GM19452 (cell line): Measurements from ENCODE around the gene TTC28.

Experiments
- ATAC-seq: cut with Tn5 transposase; IDR thresholded peaks from one replicate; pipeline ENCODE4 v1.9.1; 2021; ENCODE audit not compliant: unreplicated experiment

The TTC28 gene

DNA sequence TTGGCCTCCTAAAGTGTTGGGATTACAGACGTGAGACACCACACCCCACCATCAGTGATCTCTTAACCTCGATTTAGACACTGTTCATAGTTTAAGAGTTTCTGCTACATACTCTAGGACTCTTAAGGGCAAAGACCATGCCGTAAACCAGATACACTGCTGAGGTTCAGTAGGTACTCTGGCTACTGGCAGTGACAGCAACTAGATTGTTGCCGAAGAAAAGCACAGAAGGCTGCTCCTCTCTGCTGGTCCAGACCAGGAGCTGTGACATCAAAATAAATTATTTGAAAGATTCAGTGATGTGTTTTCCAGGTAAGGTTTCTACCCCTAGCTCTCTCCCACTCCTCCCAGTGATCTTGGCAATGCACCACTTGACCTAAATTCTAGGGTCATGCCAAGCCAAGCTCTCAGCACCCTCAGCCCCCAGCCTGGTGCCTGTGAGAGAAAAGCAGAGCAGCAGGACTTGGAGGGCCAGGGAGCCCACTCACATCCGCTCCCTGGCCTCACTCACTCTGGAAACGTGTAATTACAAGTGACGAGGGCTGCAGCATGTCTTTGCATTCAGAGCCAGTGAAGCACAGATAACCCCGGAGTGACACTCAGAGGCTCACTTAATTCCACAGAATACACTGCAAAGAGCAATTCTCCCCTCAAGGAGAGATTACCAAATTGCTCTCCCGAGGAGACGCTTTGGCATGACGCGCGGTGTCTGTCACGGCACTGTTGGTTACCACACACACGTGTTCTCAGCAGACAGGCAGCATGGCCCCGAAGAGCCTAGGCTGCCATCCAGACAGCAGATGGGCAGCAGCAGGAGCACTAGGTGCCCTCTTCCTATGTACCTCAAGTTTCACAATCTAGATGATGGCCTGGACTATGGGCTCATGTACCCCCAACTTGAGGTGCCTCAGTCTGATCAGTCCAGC lies 663.7 kb downstream of the TTC28 start:
- ATAC-seq: no peak

DNA sequence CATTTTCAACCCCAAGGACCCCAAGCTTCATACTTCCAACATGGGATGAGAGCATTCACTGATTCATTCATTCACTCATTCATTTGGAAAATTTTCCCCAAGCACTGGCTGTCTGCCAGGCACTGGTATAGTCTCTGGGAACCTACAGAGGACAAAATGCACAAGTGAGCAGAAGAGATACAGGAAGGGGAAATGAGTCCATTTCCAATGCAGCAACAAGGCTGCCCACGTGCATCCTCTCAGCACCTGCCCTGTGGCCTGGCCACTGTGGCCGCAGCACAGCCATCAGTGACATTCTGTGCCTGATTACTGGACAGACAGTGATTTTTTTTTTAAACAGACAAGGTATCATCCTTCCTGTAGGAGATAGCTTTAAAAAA lies 664.6 kb downstream of the TTC28 start:
- no peak for ATAC-seq

DNA sequence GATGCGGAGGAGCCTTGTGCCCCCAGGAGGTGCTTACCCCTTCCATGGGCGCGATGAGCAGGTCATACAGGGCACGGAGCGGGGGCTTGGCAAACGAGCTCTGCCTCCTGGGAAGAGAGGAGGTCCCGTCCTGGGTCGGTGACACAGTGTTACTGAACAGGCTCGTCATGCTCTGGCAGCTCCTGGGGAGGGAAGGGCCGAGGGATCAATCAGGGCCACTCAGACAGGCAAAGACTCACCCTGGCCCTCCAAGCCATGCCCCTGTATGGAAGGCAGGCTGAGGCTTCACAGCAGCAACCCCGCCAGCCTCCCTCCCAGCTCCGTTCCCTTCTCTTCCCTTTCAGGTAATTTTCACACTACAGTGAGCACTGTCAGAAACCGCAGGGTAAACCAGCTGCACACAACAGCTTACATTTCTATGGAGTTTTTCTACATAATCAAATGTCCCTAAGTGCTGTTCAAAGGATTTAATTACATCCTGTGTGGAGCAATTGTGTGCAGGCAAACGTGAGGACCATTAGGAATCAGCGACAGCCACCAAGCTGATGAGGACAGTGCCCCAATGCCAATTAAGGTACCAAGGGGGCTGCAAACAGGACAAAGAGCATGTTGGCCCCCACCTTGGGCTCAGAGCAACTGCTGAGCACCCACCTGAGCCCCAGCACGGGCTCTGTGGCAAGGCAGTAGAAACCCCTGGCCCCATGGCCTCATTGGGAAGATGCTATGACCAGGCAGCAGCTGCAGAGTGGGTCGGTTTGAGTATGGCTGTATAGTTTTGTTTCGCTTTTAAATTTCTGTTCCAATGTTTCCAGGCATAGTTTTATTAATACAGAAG lies 665.2 kb downstream of the TTC28 start:
- no peak for ATAC-seq

DNA sequence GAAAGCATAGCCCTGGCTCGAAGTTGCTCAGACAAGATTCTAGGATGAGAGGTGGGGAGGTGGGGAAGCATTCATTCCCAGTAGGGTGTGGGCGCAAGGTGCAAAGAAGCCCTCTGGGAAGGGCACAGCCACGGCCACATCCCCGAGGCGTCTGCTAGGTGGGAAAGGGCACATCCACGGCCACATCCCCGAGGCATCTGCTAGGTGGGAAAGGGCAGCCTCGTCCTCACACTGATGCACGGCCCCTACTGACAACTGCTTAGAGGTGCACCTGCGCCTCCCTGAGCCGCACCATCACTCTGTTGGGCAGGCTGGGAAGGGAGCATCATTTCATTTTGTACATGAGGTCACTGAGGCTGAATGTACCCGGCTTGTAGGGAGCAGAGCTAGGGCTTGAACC lies 666.0 kb downstream of the TTC28 start:
- no peak for ATAC-seq

DNA sequence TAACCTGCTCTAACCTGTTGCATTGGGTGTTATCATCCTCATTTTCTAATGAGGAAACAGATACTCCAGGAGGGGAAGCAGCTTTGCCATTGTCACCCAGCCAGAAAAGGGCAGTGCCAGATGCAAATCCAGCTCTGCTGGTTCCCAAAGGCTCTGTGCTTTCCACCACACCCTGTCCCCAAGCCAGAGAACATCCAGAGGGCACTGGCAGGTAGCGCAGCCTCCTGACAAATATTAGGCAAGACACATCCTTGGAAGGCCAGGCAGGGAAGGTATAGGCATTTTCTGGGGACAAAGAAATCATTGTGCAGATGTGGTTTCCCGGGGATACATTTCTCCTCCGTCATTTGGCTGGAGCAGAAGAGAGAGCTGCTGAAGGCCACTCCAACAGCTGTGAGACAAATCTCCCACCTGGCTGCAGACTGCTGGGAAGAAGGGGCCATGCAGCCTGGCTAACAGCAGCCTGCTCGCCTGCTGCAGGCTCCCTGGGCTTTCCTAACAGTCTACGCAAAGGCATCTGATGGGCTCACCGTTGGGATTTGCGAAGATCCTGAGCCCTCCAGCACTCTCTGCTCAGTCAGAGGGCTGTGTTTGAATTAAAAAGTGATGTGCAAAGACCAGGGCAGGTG lies 666.7 kb downstream of the TTC28 start:
- ATAC-seq: no peak

DNA sequence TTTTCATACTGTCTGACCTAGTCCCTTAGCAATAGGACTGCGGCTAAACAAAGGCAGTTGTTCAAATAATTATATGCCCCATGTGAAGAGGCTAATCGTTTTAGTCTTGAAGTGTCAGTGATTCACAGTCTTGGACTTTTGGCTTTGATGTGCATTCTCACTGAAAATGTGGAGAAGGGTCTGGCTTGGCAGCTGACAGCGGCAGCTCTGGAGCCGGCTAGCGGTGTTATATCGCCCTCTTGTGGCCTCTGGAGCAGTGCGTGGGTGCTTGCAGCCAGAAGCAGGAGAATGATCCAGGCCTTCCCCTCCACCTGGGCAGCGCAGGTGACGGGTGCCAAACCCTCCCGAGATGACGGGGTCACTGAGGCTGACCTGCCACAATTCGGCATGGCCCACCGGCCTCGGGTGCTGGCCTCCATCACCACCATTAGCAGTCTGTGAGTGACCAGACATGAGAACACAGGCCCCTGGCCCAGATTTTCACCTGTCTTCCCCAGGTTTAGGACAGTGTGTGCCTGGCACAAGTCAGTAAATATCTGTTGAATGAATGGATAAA lies 670.3 kb downstream of the TTC28 start:
- ATAC-seq: no peak

DNA sequence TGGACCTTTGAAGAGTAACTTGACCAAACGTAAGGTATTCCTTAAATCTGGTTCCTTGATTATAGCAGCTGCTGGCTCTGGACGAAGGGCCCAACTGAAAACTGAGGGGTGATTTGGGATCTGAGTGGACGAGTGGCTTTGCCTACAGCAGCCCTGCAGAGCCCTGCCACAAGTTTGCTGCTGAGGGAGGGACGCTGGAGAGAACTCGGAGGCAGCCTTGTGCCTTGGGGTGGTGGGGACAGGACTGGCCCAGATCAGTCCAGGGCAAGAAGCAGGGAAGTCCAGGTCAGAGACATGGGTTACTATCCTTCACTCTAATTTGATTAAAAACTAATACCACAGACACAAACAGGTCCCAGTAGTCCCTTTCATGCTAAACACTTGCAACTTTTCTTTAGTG lies 671.0 kb downstream of the TTC28 start:
- ATAC-seq: no peak

DNA sequence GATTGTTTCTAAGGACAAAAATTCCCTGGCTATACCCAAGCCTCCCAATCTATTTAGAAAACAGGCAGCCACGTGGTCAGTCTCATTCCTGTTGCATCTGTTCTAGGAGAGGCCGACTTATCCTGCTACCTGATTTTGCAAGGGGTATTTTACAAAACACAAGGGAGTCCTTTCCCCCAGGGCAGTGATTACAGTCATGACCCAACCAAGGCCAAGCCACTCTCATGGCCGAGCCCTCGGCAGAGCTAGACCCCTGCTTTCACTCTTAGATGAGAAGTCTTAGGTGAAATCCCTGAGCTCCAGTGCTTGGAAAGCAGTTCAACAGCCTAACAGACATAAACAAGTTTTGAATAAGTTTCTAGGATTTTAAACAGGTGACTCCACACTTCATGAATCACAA lies 671.6 kb downstream of the TTC28 start:
- no peak for ATAC-seq

DNA sequence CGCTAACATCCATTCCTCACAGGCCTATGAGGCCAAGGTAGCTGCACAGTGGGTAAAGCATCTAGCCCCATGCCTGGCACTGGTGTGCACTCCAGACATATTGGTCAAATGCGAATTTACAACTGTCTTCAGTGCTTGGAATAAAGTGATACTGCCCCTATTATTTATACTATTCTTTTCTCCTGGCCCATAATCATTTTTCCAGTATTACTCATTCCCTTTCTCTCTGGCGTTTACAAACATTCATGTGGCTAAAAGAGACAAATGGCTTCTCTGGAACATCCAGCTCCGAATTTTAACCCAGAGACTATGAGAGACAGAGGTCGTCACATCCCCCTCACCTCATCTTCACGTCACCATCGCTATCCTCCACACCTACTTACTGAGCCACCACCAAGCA lies 673.4 kb downstream of the TTC28 start:
- no peak for ATAC-seq

DNA sequence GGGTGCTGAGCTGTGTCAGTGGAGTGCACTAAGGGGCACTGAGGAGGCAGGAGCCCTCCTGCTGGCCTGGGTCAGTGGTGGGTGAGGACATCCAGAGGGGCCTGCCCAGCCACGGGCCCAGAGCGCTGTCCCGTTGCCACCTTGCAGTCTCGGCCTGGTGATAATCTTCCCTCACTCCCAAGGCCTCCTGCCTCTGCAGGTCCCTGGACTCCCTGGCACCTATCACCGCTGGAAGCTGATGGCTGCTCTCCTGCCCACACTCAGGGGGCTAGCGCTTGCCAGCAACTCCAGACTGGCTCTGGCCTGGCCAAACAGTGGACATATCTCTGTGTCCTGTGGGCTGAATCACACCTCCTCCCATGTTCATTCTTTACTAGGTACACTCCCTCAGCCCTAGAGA lies 674.1 kb downstream of the TTC28 start:
- ATAC-seq: no peak

DNA sequence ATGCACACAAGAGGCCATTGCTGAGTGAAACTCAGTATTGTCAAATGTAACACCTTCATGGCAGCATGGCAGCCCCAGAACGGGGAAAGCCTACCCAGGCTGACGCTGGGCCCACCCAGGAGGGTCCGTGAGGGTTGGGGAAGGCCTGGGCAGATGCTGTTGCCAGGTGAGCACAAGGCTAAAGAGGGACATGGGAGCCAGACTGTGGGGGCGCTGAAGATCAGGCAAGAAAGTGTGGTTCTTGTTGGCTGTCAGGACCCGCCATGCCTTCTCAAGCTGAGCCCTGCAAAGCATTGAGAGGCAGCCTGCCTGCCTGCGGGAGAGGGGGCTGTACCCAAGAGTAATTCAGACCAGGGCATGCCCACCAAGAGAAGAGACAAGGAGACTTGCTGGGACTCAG lies 675.6 kb downstream of the TTC28 start:
- ATAC-seq: no peak

DNA sequence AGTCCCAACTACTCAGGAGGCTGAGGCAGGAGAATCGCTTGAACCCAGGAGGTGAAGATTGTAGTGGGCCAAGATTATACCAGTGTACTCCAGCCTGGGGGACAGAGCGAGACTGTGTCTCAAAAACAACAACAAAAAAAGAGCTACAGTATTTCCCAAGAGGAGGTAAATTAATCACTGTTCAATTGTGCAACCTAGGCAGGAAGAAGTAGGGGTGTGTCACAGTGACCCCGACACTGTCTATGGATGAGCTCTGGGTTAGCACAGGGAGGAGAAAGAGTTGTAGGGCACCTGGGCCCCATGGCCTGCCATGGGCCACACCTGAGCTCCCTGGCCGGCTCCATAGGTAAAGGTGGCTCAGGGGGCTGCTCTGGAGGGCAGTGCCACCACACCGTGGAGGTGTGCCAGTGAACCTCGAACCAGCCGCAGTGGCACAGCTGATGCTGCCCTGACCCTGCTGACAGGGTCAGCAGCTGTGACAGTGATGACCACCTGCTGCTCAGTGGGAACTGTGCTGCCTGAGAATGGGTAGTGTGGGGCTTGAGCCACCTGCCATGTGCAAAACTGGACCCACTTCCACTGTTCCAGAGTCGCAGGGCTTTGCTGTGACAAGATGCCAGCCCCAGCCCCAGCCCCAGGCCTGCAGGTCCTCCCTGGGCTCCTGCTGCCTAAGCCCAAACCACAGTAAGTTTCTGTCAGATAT lies 676.6 kb downstream of the TTC28 start:
- no peak for ATAC-seq

DNA sequence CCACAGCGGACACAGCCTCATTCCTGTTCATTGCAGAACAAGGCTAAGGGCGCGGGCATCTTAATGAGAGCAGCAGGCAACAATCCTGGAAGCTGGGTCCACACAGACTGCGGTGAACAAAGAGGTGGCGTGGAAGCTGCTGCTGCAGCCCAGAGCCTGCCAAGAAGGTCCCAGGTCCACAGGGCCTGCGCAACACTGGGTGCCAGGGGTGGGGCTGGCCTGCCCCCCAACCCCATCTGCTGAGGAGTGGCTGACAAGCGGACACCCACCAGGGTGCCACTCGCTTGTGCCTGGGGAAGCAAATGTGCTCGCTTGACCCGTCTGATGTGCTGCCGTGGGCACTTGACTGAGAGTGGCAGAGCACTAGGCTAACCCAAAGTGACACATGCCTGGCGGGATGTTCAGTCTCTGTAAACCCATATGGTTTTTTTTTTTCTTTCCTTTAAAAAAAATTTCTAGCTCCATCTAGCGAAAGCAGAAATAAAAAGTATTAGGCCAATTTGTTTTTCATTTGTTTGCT lies 677.4 kb downstream of the TTC28 start:
- ATAC-seq: no peak

DNA sequence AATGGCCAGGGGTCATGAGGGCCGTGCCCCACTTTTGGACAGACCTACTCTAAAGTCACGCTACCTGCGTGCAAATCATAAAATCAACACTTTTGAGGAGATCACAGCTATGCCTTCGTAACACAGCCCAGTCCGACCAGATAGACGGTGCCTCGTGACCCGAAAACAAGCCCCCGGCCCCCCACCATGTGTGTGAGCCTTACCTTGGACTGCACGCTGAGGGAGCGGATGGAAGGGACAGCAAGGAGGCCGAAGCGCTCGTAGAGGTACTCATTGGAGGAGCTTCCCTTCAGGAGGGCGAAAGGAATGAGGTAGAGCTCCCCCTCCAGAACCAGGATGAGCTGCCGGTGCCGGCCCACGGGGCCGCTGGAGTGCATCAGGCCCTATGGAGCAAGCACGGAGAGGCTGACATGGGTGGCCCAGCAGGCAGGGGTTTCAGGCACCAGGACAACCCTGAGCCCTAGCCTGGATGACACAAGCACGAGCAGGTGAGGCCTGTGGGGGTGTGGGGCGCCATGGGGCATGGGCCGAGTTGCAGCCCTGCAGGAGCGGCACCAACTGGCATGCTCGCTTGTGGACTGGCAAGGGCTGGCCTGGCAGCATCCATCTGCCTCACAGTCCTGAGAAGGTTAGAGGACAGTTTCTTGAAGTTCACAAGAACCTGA lies 678.3 kb downstream of the TTC28 start:
- ATAC-seq: no peak

DNA sequence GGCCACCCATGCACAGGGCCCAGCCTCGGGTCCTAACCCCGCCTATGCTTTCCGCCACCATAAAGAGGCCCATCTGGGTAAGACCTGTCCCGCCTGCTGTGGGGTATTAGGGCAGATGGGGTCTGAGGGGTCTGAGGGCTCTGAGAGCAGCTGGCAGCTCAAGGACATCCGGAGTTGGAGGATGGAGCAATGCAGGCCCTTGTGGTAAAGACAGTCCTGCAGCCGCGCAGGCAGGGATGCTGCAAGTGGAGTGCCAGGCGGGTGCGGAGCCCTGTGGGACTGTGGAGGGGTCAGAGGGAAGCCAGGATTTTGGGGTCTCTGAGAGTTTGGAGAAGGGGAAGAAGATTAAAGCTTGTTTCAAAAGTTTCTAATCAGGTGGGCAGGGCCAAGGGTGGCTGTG lies 679.3 kb downstream of the TTC28 start:
- no peak for ATAC-seq

DNA sequence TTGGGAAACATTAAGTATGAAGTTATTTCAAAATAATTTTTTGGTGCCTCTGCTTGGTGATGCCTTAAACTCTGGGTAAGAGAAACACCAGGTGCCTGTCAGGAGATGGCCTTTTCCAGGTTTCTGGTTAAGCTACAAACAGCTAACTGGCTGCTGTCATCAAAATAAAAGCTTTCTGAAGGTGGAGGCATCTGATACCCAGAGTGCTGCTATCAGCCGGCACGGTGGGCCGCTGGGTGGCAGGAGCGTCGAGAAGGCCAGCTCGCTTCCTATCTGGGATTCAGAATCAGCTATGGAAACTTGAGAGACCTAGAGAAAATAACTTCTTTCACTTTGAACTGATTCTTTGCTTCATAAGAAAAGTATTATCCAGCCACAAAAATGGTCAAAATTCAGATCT lies 679.8 kb downstream of the TTC28 start:
- no peak for ATAC-seq

DNA sequence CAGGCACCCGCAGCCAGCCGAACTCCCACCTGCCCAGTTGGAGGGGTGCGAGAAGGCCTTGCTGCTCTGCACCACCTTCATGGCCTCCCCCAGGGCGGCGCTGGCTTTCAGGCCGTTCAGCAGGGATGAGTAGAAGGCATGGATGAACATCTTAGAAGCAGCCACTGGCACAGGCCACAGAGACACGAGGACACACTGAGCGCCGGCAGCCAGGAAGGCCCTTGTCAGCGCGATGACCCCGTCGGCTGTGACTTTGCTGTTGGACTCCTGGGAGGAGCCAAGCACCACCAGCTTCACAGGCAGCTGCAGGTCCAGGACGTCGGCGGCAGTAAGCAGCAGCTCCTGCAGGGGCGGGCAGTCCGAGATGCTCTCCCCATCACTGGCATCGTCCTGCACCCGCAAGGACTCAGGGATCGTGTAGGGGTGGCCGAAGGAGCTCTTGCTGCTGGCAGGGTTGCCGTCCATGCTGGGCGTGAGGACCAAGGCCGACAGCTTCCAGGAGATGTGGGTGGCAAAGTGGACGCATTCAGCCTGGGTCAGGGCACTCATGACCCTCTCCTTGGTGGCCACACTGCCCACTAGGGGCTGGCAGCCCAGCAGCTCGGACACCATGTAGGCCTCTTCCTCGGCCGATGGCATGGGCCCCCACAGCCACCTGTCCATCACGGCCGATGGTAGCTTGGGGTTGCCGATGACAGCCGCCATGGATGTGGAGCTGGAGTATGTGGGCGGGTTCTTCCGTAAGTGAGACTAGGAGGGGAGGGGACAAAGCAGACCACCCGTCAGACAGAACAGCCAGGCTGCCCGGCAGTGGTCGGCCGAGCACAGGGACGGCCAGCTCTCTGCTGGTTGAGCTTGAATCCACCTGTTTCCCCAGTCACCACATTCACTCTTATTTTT lies 680.9 kb downstream of the TTC28 start:
- no peak for ATAC-seq

DNA sequence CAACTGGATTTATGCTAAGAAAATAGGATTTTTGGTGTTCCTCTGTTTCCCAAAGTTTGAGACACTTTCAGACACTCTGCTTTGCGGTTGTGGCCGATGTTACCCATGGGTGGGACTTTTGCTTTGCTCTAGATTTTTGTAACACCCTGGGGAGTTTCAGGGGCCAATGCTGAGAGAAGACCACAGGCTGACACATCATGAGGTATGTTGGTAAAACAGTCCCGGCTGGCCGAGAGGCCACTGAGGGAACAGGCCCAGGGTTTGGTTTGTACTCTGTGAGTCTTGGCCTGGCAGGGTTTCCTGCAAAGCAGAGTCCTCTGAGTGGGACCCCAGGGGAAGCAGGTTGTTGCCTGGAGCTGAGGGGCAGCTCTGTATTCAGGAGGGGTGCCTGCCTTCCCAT lies 682.1 kb downstream of the TTC28 start:
- ATAC-seq: no peak

DNA sequence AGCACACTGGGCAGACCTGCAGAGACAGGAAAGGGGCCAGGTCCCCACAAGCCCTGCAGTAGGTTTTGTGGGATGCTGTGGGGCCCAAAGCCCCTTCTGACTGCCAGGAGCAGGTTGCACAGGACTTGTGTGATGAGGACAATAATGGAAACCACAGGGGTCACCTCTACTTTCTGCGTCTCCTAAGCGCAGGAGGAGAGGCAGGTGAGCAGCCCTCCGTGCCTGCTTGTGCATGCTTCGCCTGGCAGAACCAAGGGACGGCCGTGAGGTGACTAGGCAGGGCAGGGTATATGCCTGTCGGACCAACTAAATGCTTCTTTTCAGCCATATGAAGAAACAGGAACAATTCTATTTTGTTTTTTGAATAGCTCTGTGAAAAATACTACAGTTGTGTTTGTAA lies 682.7 kb downstream of the TTC28 start:
- ATAC-seq: no peak
